HL-60/S4 (cell line): ENCODE measurements around the gene GKAP1.
"Not testable (repeated sequence)": the region's sequence is repeated elsewhere in the genome, so short reads cannot be mapped to it uniquely, and the experiment has no call there.

Source experiments
- in situ Hi-C: fragments of 300-500 bp; cut with MboI; formaldehyde crosslinking; loops from 2 replicates; pipeline ENCODE4 v1.14.3; 2022; ENCODE audit warnings: low sequenced_read_pairs

Gene GKAP1

DNA sequence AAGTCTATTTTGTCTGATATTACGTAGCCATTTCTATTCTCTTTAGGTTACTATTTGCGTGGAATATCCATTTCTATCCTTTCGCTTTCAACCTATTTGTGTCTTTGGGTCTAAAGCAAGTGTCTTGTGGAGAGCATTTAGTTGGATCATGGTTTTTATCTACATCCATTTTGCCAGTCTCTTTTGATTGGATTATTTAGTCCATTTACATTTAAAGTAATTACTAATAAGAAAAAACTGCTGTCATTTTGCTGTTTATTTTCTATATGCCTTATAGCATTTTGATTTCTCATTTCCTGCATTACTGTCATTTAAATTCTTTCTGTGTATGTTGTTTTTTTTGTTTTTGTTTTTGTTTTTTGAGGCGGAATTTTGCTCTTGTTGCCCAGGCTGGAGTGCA, 83.8 kb downstream of the GKAP1 start:
- in situ Hi-C loops: no loop called here

DNA sequence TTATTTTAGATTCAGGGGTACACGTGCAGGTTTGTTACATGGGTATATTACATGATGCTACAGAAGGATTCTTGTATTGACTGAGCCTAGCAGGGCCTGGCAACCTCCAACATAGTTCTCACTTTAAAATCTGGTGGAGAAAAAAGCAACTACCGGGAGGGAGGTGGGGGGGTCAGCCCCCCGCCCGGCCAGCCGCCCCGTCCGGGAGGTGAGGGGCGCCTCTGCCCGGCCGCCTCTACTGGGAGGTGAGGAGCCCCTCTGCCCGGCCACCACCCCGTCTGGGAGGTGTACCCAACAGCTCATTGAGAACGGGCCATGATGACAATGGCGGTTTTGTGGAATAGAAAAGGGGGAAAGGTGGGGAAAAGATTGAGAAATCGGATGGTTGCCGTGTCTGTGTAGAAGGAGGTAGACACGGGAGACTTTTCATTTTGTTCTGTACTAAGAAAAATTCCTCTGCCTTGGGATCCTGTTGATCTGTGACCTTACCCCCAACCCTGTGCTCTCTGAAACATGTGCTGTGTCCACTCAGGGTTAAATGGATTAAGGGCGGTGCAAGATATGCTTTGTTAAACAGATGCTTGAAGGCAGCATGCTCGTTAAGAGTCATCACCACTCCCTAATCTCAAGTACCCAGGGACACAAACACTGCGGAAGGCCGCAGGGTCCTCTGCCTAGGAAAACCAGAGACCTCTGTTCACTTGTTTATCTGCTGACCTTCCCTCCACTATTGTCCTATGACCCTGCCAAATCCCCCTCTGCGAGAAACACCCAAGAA, 88.8 kb downstream of the GKAP1 start:
- in situ Hi-C loops: not testable (repeated sequence)

DNA sequence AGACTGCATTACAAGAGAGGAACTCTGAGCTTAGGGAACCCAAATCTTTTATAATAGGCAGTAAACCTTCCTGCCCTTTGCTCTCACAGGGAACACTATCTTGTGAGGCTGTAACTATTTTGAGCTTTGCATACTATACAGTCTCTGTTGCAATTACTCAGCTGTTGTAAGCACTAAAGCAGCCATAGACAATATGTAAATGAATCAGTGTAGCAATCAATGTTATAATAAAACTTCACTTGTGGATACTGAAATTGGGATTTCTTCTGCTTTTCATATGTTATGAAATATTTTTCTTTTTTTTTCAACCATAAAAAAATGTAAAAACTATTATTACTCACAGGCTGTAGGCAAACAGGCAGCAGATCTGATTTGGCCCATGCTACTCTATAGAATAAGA, 93.1 kb downstream of the GKAP1 start:
- in situ Hi-C loops: no loop called here

DNA sequence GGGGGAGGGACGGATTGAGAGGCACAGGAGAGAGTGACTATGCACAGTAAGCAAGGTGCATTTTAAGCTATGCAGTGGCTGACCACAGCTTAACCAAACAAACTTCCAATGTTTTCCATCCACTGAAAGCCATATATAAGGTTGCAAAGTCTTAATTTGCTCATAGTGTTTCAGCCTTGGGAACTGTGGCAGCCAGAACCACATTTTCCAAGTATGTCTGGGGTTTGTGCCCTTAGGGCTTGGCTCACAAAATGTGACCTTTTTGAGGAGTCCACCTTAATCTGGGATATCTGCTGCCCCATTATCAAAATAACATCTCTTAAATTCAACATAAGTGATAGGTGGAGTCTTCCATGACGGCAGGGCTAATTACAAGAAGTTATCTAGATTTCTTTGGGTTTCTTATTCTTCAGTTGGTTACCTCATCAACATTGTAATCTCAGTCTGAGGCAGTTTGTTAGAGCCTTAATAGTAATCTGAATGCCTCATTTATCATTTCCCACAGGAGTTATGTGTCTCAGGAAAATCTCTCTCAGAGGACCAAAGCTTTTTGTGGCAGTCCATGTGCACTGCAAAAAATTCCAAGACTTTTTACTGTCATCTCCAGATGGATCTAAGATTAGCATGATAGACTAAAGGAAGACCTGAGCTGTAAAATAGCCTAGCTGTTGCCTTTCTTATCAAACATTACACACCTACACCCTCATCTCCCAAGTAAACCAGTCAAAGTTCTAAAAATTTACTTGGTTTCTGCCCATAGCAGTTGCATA, 94.7 kb downstream of the GKAP1 start:
- in situ Hi-C loops: no loop called here

- in situ Hi-C loops: no loop called here
Observed at GRCh38 chr9:83721509-83721908, 96.1 kb downstream of the GKAP1 start.

DNA sequence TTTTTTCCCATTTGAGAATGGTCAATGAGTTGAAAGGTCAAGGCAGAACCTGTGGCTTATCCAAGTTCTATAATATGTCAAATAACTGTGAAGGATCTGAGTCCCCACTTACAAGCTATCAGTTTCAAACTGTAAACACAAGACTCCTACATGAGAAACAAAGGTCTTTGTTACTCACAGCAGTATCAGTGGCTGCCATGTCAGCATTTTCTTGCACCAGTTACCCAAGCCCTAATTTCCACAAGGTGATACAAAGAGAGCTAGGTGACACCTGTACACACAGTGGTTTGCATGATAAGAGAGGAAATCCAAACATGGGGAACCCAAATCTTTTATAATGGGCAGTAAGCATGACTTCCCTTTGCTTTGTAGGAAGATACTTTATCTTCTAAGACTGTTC, 101.8 kb downstream of the GKAP1 start:
- in situ Hi-C loops: no loop called here

- in situ Hi-C loops: no loop called here
Observed at GRCh38 chr9:83715221-83715620, 102.3 kb downstream of the GKAP1 start.

- in situ Hi-C loops: no loop called here
Observed at GRCh38 chr9:83714329-83714728, 103.2 kb downstream of the GKAP1 start.

GRCh38 chr9:83708515-83709158, 108.9 kb downstream of the GKAP1 start:
- in situ Hi-C loops: no loop called here

GRCh38 chr9:83707768-83708514, 109.6 kb downstream of the GKAP1 start, which contains the start of gene UBQLN1:
Gene UBQLN1, minus strand, starts transcription at chr9:83707958. Its CDS starts 279 bp downstream, at chr9:83707679.
- in situ Hi-C loops: no loop called here

DNA sequence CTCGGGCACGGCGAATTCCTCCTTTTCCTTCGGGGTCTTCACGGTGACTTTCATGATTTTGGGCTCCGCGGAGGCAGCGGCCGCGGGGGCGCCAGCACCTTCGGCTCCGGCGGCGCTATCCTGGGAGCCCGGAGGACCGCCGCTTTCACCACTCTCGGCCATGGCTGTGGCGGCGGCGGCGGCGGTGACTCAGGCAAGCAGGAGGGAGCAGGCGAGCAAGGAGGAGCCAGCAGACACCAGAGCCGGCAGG, 110.1 kb downstream of the GKAP1 start:
- in situ Hi-C loops: no loop called here

DNA sequence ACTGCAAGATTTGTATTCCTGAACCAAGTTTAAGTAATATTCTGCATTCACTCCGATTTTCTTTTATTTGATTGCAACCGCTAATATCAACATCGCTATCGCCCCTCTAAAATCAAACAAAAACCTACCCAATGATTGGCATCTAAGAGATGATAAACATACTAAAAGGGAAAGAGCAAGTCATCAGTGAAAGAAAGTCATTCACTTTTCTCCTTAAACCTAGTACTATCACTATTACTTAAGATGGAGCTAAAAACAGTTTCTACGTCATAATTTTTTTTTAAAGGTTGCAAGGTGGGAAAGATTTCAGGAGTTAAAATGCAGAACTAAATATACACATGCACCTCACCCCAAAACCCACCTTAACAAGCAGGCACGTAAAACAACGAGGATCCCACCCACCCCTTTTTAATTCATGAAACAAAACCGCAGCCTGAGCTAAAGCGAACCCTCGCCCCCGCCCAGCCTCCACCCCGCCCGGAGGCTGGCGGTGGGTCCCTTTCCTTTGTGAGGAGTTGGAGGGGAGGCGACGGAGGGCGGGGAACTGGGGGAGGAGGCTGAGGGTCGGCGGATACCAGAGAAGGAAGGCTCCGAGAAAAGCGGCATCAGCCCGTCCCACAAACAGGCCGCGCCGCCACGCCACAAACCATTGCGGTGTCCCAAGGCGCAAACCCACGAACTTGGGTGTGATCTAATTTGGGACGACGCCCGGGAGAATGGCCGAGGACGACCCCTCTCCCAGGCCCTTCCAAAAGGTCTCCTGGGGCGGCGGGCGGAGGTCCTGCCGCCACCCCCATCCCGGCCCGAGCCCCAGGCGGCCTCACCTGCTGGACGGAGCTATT, 110.7 kb downstream of the GKAP1 start:
- in situ Hi-C loops: no loop called here

- in situ Hi-C loops: not testable (repeated sequence)
Observed at GRCh38 chr9:83705219-83705651, 112.3 kb downstream of the GKAP1 start.

- in situ Hi-C loops: no loop called here
Observed at GRCh38 chr9:83701769-83702168, 115.8 kb downstream of the GKAP1 start.

- in situ Hi-C loops: no loop called here
Observed at GRCh38 chr9:83701286-83701685, 116.3 kb downstream of the GKAP1 start.

GRCh38 chr9:83699615-83700014, 118.0 kb downstream of the GKAP1 start:
- in situ Hi-C loops: no loop called here

GRCh38 chr9:83698976-83699585, 118.5 kb downstream of the GKAP1 start:
- in situ Hi-C loops: no loop called here

GRCh38 chr9:83691492-83691891, 126.1 kb downstream of the GKAP1 start:
- in situ Hi-C loops: no loop called here
